Activated CD4-positive, CD25-positive, alpha-beta regulatory T cell treated with anti-CD3 and anti-CD28 coated beads, Interleukin-2, amount 50 U/mL, for 24 hours (primary cell): ENCODE measurements around the gene CD163L1.
"Not testable (repeated sequence)": the region's sequence is repeated elsewhere in the genome, so short reads cannot be mapped to it uniquely, and the experiment has no call there.

Experiments used
- ATAC-seq, 2 donors: fragments of 150-1000 bp; cut with Tn5 transposase; one replicate each; pipeline ENCODE4 v1.10.0; 2021; ENCODE audit warnings: mild to moderate bottlenecking in 1 of 2, moderate library complexity in 1 of 2

CD163L1 gene

GRCh38 chr12:7403466-7403865, 40.5 kb downstream of the CD163L1 start:
- ATAC-seq: no peak

- no peak for ATAC-seq
These were observed 44.9 kb downstream of the CD163L1 start for GRCh38 chr12:7399089-7399488.

DNA sequence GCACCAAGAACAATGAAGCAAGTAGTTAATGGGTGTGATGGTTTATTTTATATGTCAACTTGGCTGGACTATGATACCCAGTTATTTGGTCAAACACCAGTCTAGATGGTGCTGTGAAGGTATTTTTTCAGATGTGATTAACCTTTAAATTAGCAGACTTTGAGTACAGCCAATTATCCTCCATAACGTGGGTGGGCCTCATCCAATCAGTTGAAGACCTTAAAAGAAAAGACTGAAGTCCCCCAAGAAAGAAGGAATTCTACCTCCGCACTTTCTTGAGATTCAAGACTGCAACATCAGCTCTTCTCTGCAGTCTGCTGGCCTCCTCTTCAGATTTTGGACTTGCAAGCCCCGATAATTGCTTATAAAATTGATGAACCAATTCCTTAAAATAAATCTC, 47.5 kb downstream of the CD163L1 start:
- ATAC-seq: no peak

DNA sequence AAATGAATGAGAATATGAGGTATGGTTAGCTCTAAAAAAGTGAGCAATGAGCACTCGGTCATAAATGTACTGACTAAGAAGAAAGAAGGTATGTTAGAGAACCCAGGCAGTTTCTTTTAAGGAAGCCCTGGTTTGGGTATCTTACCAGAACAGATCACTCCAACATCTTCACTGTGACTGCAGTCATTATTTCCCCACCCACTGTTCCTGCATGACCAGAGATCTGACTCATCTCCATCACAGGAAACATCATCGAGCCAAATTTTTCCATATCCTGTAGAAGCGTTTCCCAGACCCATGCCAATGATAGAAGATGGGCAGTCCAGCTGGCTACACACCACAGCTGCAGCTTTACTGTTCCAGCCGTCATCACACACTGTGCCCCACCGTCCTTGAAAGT, 48.0 kb downstream of the CD163L1 start:
- ATAC-seq: no peak

DNA sequence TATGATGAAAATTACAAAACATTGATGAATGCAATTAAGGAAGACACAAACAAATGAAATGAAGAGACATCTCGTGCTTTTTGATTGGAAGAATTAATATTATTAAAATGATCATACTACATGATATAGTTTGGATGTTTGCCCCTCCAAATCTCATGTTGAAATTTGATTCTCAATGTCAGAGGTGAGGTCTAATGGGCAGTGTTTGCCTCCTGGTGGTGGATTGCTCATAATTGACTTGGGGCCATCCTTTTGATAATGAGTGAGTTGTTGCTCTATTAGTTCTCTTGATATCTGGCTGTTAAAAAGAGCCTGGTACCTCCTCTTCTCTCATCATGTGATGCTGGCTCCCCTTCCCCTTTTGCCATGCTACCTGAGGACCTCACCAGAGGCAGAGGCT, 56.7 kb downstream of the CD163L1 start:
- ATAC-seq: no peak

DNA sequence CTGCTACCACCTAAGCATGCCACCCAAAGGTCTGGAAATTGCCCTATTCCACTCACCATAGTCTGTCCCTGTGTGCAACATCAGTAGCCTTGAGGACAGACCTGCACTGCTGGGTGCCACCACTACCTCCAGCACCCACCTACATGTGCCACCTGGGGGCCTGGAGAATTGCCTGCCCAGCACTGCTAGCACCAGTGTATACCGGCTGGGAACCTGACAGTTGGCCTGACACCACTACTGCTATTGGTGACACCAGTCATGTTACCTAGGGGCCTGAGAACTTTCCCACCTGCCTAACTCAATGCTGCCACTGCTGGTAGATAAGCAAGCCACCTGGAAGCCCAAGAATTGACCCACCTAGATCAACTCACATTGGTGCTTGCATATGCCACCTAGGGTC, 60.8 kb downstream of the CD163L1 start:
- no peak for ATAC-seq

DNA sequence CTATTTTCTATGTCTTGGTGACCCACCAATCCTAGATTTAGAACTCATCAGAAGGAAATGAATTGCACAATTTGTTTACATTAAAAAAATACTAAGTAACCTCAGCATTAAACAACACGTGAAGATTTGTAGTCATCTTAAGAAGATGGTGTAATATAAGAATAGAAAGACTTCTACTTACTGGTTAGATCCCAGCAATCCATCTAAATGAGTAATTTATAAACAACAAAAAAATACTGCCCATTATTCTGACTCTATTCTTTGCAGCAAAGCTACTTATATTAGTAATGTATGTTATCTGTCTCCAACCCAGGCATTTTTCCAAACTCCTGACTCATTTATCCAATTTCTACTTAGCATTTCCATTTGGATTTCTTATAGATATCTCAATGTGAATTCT, 67.8 kb downstream of the CD163L1 start:
- ATAC-seq: no peak

DNA sequence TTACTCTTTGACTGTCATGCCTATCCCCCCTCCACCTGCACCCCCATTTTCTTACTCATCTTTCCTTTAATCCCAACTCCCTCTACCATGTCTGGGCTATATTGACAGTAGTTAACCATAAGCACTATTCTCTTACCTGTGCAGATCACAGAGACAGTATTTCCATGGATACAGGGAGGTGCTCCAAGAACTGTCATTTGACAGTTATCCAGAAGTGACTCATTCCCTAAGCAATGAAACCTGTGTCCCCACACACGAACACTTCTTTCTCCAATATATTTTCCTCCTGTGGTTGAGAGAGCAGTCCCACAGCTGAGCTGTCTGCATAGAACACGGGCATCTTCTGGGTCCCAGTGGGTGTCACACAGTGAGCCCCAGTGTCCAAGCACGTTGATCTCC, 68.8 kb downstream of the CD163L1 start:
- ATAC-seq: no peak

DNA sequence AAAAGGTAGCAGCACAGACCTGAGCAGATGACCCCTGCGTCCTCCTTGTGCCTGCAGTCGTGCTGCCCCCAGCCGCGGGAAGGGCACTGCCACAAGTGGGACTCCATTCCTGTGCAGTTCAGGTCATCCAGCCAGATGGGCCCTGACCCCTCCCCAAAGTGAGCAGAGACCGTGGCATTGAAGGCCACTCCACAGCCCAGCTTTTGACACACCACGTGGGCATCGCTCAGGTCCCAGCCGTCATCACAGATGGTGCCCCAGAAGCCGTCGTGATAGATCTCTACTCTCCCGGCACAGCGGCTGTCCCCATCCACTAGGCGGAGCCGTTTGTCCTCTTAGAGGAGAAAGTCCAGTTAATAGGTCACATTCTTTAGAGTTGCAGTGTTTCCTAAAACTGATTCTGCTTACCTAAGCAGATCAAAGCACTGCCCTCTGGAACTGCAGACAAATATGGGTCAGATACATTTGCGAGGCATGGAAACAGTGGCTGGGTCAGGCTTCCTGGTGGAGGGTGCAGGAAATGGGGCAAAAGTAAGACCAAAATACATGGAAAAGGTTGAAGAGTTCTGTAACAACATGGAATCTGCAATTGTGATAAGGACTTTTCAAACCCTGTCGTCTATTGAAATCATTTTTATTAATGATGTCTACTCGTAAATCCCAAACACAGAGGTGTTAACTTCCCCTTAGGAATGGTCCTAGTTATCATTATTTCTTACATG, 69.4 kb downstream of the CD163L1 start:
- no peak for ATAC-seq

- no peak for ATAC-seq
These were observed 70.7 kb downstream of the CD163L1 start for GRCh38 chr12:7373226-7373625.

DNA sequence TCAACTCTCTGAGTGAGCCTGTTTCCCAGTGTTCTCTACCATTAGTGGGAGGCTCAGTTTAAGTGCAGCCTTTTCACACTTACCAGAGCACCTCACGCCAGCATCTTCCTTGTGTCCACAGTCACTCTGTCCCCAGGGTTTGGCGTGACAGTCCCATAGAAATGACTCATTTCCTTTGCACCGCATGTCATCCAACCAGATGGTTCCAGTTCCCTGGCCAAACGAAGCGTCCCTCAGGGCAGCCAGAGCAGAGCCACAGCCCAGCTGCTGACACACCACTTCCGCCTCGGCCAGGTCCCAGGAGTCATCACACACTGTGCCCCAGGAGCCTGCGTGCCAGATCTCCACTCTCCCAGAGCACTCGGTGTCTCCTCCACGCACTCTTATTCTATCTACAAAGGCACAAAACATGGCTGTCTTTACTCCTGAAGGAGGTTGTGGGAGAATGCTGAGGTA, 74.7 kb downstream of the CD163L1 start:
- ATAC-seq: no peak

DNA sequence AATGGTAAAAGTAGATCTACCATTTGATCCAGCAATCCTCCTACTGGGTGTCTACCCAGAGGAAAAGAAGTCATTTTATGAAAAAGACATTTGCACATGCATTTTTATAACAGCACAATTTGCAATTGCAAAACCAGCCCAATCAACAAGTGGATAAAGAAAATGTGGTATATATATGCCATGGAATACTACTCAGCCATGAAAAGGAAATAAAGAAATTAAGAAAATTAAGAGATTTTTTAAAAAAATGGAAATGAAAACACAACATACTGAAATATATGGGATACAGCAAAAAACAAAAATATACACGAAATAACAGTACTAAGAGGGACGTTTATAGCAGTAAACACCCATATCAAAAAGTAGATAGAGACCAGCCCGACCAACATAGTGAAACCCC, 81.2 kb downstream of the CD163L1 start:
- no peak for ATAC-seq

DNA sequence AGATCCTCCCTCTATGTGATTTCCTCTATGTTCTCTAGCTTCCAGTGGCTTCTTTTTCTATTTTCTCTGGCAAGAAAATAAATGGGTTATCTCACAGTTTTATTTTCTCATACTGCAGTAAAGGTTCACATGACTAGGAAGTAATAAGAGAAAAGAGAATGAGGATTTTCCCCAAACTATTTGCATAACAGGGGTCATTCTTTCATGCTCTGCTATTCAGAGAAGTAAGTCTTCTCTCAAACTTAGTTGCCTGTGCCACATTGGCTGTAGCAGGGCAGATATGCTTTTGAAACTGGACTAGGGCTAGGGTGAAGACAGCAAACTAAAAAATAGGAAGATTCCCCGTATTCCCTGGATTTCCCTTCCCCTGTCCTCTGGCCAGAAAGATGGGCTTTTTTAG, 82.7 kb downstream of the CD163L1 start:
- ATAC-seq: no peak

- no peak for ATAC-seq
These were observed 89.4 kb downstream of the CD163L1 start for GRCh38 chr12:7354529-7354928.

DNA sequence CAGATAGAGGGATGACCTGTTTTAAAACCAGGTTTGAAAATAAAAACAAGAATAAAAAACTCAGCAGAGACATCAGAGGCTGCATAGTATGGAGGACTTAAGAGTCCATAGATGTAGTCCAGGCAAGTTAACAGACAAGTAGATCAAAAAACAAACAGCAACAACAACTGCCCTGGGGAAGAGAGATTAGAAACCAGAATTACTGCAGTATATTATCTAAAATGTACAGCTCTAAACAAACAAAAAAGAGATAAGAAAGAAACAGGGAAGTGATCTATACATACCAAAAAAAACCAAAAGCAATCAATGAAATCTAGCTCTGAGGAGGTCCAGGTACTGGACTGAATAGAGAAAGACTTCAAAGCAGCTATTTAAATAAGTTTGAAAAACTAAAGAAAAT, 91.3 kb downstream of the CD163L1 start:
- no peak for ATAC-seq

DNA sequence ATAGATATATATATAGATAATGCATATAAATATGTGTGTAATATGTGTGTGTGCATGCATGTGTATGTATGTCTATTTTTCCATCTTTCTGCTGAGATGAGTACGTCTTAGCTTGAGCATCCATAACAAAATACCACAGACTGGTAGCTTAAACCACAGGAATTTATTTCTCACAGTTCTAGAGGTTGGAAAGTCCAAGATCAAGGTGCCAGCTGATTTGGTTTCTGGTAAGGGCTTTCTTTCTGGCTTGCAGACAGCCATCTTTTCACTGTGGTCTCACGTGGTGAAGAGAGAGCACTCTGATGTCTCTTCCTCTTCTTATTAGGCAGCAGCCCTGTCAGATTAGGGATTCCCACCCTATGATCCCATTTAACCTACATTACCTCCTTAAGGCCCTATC, 92.8 kb downstream of the CD163L1 start:
- no peak for ATAC-seq

- no peak for ATAC-seq
These were observed 94.5 kb downstream of the CD163L1 start for GRCh38 chr12:7349418-7349817.

- ATAC-seq: no peak
These were observed 97.3 kb downstream of the CD163L1 start for GRCh38 chr12:7346551-7347225.

DNA sequence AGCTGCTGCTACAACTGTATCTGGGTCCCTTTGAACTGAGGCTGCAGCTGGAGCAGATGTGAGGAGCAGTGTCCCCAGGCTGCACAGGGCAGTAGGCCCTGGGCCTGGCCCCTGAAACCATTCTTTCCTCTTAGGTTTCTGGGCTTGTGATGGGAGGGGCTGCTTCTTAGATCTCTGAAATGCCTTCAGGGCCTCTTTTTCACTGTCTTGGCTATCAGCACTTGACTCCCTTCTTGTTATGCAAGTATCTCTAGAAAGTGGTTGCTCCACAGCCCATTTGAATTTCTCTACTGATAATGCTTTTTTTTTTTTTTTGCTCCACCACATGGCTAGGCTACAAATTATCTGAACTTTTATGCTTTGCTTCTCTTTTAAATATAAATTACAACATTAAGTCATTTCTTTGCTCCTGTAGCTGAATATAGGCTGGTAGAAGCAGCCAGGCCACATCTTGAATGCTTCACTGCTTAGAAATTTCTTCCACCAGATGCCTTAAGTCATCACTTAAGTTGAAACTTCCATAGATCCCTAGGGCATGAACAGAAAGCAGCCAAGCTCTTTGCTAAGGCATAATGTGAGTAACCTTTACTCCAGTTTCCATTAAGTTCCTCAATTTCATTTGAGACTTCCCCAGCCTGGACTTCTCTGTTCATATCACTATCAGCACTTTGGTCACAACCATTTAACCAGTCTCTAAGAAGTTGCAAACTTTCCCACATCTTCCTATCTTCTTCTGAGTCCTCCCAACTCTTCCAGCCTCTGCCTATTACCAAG, 98.9 kb downstream of the CD163L1 start:
- ATAC-seq: no peak

DNA sequence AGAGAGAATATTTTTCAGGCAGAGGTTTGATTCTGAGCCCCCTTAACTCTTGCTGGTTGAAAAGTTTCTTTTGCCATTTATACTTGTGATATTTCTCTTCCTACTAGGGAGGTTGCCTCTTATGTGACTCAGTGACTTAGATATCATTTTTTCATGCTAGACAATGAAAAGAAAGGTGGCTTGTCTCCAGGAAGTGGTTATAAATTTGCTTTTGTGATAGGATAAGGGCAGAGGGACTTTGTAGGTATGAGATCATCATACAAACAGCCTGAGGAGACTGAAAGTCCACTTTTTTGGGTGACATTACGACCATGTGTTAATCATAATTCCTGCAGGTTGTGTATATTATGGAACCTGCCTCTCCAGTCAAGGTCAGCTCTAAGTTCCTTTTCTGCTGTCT, 104.3 kb downstream of the CD163L1 start:
- ATAC-seq: no peak

GRCh38 chr12:7337790-7338189, 106.2 kb downstream of the CD163L1 start:
- not testable (repeated sequence) for ATAC-seq

DNA sequence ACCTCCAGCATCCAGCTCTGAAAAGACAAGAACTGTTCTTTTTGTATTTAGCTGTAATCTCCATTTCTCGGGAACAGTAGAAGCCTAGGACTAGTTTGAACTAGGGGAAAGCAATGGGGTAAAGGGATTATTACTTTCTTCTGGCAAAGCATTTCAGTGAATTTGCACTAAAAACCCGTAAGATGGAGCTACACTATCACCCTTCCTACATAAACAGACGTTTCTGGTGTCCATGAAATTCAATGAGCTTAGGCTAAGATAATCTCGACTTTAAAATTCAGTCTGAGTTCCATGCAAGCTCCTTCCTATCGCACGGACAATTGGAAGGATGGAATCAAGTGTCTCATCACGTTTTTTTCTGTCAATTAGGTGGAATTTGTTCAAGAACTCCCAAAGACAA, 116.0 kb downstream of the CD163L1 start:
- ATAC-seq: no peak

- no peak for ATAC-seq
These were observed 119.8 kb downstream of the CD163L1 start for GRCh38 chr12:7324176-7324575.

GRCh38 chr12:7322599-7322998, 121.4 kb downstream of the CD163L1 start:
- no peak for ATAC-seq
